SK-N-MC (cell line): ENCODE results near the gene FAM181A.

ENCODE experiments used
- EZH2 ChIP-seq: fragments of 200-600 bp; sonication (generic); IDR thresholded peaks from one replicate; pipeline ENCODE4 v1.6.1; 2017; ENCODE audit warnings: antibody characterized with exemption
- POLR2AphosphoS5 ChIP-seq: IDR thresholded peaks from 2 replicates; pipeline ENCODE4 v1.6.1; 2012; ENCODE audit warnings: mild to moderate bottlenecking, low read depth, low read length, borderline replicate concordance

DNA sequence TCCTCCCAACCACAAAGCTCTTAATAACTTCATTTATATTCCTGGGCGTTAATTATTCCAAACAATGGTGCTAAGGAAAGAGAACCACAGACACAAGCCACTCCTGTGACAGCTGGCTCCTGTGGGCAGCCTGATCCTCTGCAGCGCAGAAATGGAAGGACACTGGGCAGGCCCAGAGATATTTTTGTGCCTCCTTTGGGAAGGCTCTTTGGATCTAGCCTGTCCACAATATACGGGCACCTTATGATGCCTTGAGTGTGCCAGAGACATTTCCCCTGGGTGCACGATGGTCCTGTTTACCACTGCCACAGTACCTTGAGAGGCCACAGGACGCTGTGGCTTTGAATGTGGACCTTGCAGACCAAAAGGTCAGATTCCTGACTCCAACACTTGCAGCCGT is 47.2 kb downstream of the FAM181A start:
- no peak for TF ChIP-seq POLR2AphosphoS5
- no peak for TF ChIP-seq EZH2
